Tibial artery (tissue), 4 donors: ENCODE results near the gene ERP29.
"Not testable (repeated sequence)": the region's sequence is repeated elsewhere in the genome, so short reads cannot be mapped to it uniquely, and the experiment has no call there.

Source experiments
- DNase-seq, 2 donors: peaks; one replicate each; pipeline ENCODE4 v3.0.0-alpha.2; 2019
- H3K27ac ChIP-seq, 2 donors: fragments of 200-600 bp; sonication (generic) in 1 of 2; 1 replicate in 1 of 2; 2 replicates in 1 of 2; pipeline ENCODE4 v1.5.1; 2018 to 2019; ENCODE audit warnings: mild to moderate bottlenecking in 1 of 2
- H3K27me3 ChIP-seq, 2 donors: fragments of 200-600 bp; sonication (generic) in 1 of 2; one replicate each; pipeline versions ENCODE4 v1.5.1 to v1.6.0; 2016 to 2019
- H3K36me3 ChIP-seq, 3 donors: fragments of 200-600 bp; sonication (generic) in 2 of 3; one replicate each; pipeline ENCODE4 v1.5.1; 2016 to 2019; ENCODE audit warnings: mild to moderate bottlenecking in 2 of 3
- H3K4me1 ChIP-seq, 4 donors: fragments of 200-600 bp; sonication (generic) in 2 of 4; 1 replicate in 3 of 4; 2 replicates in 1 of 4; pipeline ENCODE4 v1.5.1; 2016 to 2019
- H3K4me3 ChIP-seq, 2 donors: fragments of 200-600 bp; sonication (generic) in 1 of 2; 1 replicate in 1 of 2; 2 replicates in 1 of 2; pipeline ENCODE4 v1.5.1; 2018 to 2019; ENCODE audit warnings: mild to moderate bottlenecking in 2 of 2
- H3K9me3 ChIP-seq, 3 donors: fragments of 200-600 bp; sonication (generic) in 1 of 3; one replicate each; pipeline ENCODE4 v1.5.1; 2016 to 2019
- CTCF ChIP-seq, 2 experiments: fragments of 200-600 bp in 1 of 2; fragments of 450-650 bp in 1 of 2; IDR thresholded peaks; one replicate each; pipeline ENCODE4 v1.5.1; 2017 to 2019; ENCODE audit warnings: antibody characterized with exemption in 2 of 2, mild to moderate bottlenecking in 1 of 2, moderate library complexity in 1 of 2
- intact Hi-C: fragments of 100-400 bp; cut with DNase I; formaldehyde crosslinking; loops from one replicate; pipeline ENCODE4 v1.15.0; 2023; ENCODE audit warnings: low total_unique reads

The ERP29 gene

GRCh38 chr12:111991946-111992345 lies 21.3 kb upstream of the ERP29 start:
- TF ChIP-seq CTCF (IDR thresholded peaks at IDR 0.05): no peak
- intact Hi-C loops: no loop called here

GRCh38 chr12:111992464-111992863 lies 20.8 kb upstream of the ERP29 start:
- Histone ChIP-seq H3K27me3 (no peaks in the 10 kb centered on the region), H3K36me3 (peaks cover 0 to 12% (median 8%) of the 10 kb centered on the region in 3 donors), H3K9me3 (no peaks in the 10 kb centered on the region), H3K27ac (no peak overlapping the region), H3K4me1 (peaks cover 0 to 5% (median 2%) of the 10 kb centered on the region in 4 donors), H3K4me3 (no peak overlapping the region)
- TF ChIP-seq CTCF (IDR thresholded peaks at IDR 0.05): no peak
- intact Hi-C loops: no loop called here
- no peak for DNase-seq

More at GRCh38 chr12:111991946-111992345, 21.3 kb upstream of the ERP29 start:
- DNase-seq: no peak
- Histone ChIP-seq H3K9me3 (no peaks in the 10 kb centered on the region), H3K36me3 (peaks cover 0 to 12% (median 8%) of the 10 kb centered on the region in 3 donors), H3K27me3 (no peaks in the 10 kb centered on the region), H3K4me1 (no peaks in the 10 kb centered on the region), H3K27ac (no peak overlapping the region), H3K4me3 (no peak overlapping the region)

GRCh38 chr12:111993292-111994150 lies 19.7 kb upstream of the ERP29 start:
- Histone ChIP-seq H3K4me1 (peaks cover 0 to 13% (median 2%) of the 10 kb centered on the region in 4 donors), H3K4me3 (no peak overlapping the region), H3K9me3 (no peaks in the 10 kb centered on the region), H3K27ac (no peak overlapping the region), H3K36me3 (peaks cover 0 to 12% (median 8%) of the 10 kb centered on the region in 3 donors), H3K27me3 (no peaks in the 10 kb centered on the region)
- TF ChIP-seq CTCF (IDR thresholded peaks at IDR 0.05): no peak
- no peak for DNase-seq
- intact Hi-C loops: no loop called here

- Histone ChIP-seq H3K4me1 (peaks cover 0 to 14% (median 2%) of the 10 kb centered on the region in 4 donors), H3K36me3 (peaks cover 0 to 11% (median 5%) of the 10 kb centered on the region in 3 donors)
- DNase-seq, H3K27me3 ChIP-seq, intact Hi-C loops, H3K27ac ChIP-seq, H3K9me3 ChIP-seq, H3K4me3 ChIP-seq: not testable (repeated sequence)
Measured at GRCh38 chr12:111994211-111995111, 18.8 kb upstream of the ERP29 start.

- TF ChIP-seq CTCF (IDR thresholded peaks at IDR 0.05): no peak
- Histone ChIP-seq H3K36me3 (peaks cover 0 to 2% (median 2%) of the 10 kb centered on the region in 3 donors), H3K27me3 (no peaks in the 10 kb centered on the region), H3K9me3 (no peaks in the 10 kb centered on the region), H3K27ac (no peak overlapping the region), H3K4me1 (peaks cover 0 to 18% (median 2%) of the 10 kb centered on the region in 4 donors), H3K4me3 (no peak overlapping the region)
- DNase-seq: no peak
- intact Hi-C loops: no loop called here
Measured at GRCh38 chr12:111995782-111996480, 17.3 kb upstream of the ERP29 start.
